Heart right ventricle (tissue), 16 donors: Measurements from ENCODE around the gene SLC39A11. TPM values are rescaled to one million over a fixed set of nuclear protein-coding genes. Genes with fewer than 3 reads are reported as not detected.

Experiments
- ATAC-seq, 8 donors: fragments of 200-7000 bp; cut with Tn5 transposase; one replicate each; pipeline ENCODE4 v1.9.1; 2020; ENCODE audit warnings: mild to moderate bottlenecking in 8 of 8, moderate library complexity in 8 of 8, moderate number of reproducible peaks in 1 of 8
- DNase-seq, 2 donors: peaks; one replicate each; pipeline ENCODE4 v3.0.0-alpha.2; 2020
- H3K27ac ChIP-seq, 10 donors: fragments of 200-600 bp; sonication (generic) in 2 of 10; one replicate each; pipeline versions ENCODE4 v1.5.0 to v1.8.0; 2020 to 2022; ENCODE audit warnings: mild to moderate bottlenecking in 3 of 10
- H3K27me3 ChIP-seq, 7 donors: fragments of 200-600 bp; one replicate each; pipeline ENCODE4 v1.8.0; 2021 to 2022; ENCODE audit warnings: mild to moderate bottlenecking in 2 of 7
- H3K36me3 ChIP-seq, 9 donors: fragments of 200-600 bp; sonication (generic) in 1 of 9; one replicate each; pipeline versions ENCODE4 v1.5.0 to v1.8.0; 2020 to 2022; ENCODE audit warnings: mild to moderate bottlenecking in 2 of 9
- H3K4me1 ChIP-seq, 9 donors: fragments of 200-600 bp; sonication (generic) in 1 of 9; one replicate each; pipeline versions ENCODE4 v1.5.0 to v1.8.0; 2020 to 2022; ENCODE audit warnings: mild to moderate bottlenecking in 4 of 9
- H3K4me3 ChIP-seq, 10 donors: fragments of 200-600 bp; sonication (generic) in 2 of 10; one replicate each; pipeline versions ENCODE4 v1.5.0 to v1.8.0; 2020 to 2022; ENCODE audit warnings: mild to moderate bottlenecking in 7 of 10, moderate library complexity in 2 of 10
- H3K9me3 ChIP-seq, 11 donors: fragments of 200-600 bp in 10 of 11; sonication (generic) in 2 of 11; one replicate each; pipeline versions ENCODE4 v1.5.0 to v1.8.0; 2013 to 2022; ENCODE audit warnings: mild to moderate bottlenecking in 2 of 11, control low read depth in 1 of 11, moderate library complexity in 1 of 11
- WGBS, 2 donors: extraction: QIAGEN DNeasy Blood & Tissue Kit; methylation state at CpG; one replicate each; pipeline ENCODE4 v1.1.7; 2013; ENCODE audit warnings: inconsistent platforms in 1 of 2; 5-methylcytosine and 5-hydroxymethylcytosine counted together
- intact Hi-C, 10 donors: fragments of 100-400 bp; cut with DNase I; formaldehyde crosslinking; loops; one replicate each; pipeline versions ENCODE4 v1.11.1 to v1.14.2; 2022
- polyA plus RNA-seq, 2 donors: library from polyadenylated mRNA; stranded (reverse); fragments of 200-250 nt; gene quantifications; one replicate each; pipeline ENCODE4 v1.2.3, GENCODE V29; 2013
- total RNA-seq, 10 donors: library from RNA; stranded (reverse); fragmentation: NEBNext Ultra II Directional in 3 of 10; extraction: Animal tissue kit (Norgen Biotek cat#: 25700) in 3 of 10; gene quantifications; one replicate each; pipeline versions ENCODE4 v1.2.1 to v1.2.4, GENCODE V29; 2021 to 2023
- TF ChIP-seq, protein P1 (sequence below), 9 donors: fragments of 200-600 bp; sonication (generic) in 2 of 9; IDR thresholded peaks; one replicate each; pipeline versions ENCODE4 v1.5.0 to v1.8.0; 2021 to 2022; ENCODE audit warnings: antibody characterized with exemption in 9 of 9, mild to moderate bottlenecking in 5 of 9, moderate library complexity in 1 of 9
- donor health status: Arrhythmogenic right ventricular cardiomyopathy.
- donor health status: ischemic (EF 13 %, LVEDD 7.1; RV severe dilation, severe dysfunction).
- donor health status: healthy with polysubstance abuse.
- donor health status: DM: no; HTN: yes; CAD: no.
- donor health status: DM: no; HTN: no; CAD: no.
- donor health status: ischemic (EF 25% LVEDD 6.9; RV normal size, moderate dysfunction).
- donor health status: ischemic (EF 25% LVEDD 5.7; RV mildly dilated, moderate dysfunction).
- donor health status: healthy.
- donor health status: DM: yes; HTN: yes; CAD: no.
- donor health status: Ischemic cardiomyopathy.
- donor health status: ischemic (EF 35%, LVEDD 5.7; RV mildly dilated, moderate dysfunction).
- donor health status: nonischemic (EF 11% LVEDD 7.7; RV severe dilation, severe dysfunction).
- donor health status: DM: yes; HTN: yes; CAD: no.
- donor health status: PGD.
- donor health status: ischemic (EF 29% LVEDD 5.4; RV normal size, mild dysfunction).
- donor health status: nonischemic (EF 23%, LVEDD 6.1; RV moderate dilation, normal function).

The SLC39A11 gene
- total and polyA plus RNA-seq, 12 donors, result 2.4 to 11.3 (median 6.4) TPM

DNA sequence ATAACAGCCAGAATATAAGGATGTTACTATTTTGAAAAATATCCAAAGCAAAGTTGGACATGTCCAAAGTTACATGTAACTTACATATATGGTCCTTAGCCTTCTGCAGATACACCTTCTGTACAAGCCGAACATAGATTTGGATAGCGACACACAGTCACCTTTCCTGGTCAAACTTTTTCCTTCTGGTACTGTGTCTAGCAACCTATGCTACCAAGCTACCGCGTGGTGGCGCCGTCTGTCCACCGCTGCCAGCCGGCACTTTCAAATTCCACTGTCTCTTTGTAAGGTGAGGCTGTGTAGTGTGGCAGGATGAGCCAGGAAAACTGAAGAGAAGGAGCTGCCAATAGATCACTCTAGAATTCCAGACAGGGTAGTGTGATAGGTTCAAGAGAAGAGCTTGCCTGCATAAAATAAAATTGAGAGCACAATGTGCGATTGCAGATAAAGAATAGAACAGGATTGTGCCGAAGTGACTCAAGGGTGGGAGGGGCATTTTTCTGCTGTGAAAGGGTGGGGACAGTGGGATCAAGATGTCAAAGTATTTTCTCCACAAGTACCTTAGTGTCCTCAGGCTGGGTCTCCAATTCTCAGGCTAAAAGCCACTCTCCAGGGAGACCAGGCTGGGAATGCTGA lies 366.9 kb downstream of the SLC39A11 start:
- TF ChIP-seq, protein P1, sequence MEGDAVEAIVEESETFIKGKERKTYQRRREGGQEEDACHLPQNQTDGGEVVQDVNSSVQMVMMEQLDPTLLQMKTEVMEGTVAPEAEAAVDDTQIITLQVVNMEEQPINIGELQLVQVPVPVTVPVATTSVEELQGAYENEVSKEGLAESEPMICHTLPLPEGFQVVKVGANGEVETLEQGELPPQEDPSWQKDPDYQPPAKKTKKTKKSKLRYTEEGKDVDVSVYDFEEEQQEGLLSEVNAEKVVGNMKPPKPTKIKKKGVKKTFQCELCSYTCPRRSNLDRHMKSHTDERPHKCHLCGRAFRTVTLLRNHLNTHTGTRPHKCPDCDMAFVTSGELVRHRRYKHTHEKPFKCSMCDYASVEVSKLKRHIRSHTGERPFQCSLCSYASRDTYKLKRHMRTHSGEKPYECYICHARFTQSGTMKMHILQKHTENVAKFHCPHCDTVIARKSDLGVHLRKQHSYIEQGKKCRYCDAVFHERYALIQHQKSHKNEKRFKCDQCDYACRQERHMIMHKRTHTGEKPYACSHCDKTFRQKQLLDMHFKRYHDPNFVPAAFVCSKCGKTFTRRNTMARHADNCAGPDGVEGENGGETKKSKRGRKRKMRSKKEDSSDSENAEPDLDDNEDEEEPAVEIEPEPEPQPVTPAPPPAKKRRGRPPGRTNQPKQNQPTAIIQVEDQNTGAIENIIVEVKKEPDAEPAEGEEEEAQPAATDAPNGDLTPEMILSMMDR (IDR thresholded peaks at IDR 0.05), result peak; percentile 47 to 91 (median 85)
- intact Hi-C loops, result loop anchor here (2.0 to 10.0 kb wide), 18 partner anchors 48 to 649 kb away; a partner anchor contains a TSS
- H3K36me3 ChIP-seq, result no peaks in the 10 kb centered on the region
- H3K4me1 ChIP-seq, result peaks cover 0 to 8% (median 0%) of the 10 kb centered on the region in 9 donors
- no peaks in the 10 kb centered on the region for H3K27me3 ChIP-seq
- DNase-seq (peak; percentile 23 to 41), ATAC-seq (peak in 7 of 8 donors; percentile 56 to 89 (median 73))
- no peak overlapping the region for H3K4me3 ChIP-seq
- 19 to 21% methylated on average over 10 of the region's 10 CpGs for WGBS, 2 donors
- H3K9me3 ChIP-seq, result no peaks in the 10 kb centered on the region
- no peak overlapping the region for H3K27ac ChIP-seq

DNA sequence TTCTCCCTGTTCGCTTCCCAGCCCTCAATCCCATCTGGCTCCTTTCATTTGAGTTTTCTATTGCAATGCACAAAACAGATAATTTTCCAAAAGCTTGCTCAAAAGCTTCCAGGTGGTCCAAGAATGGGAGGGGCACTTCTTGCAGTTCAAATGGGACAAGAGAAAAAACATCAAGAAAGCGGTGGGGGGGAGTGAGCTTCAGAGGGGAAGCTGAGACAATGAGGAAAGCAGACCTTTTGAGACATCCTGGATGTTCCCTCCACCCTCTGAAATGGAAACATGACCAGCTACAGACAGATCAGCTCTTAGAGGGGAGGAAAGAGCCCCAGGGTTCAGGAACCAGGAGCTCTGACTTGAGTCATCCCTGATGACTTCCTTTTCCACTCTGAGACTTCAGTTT lies 368.2 kb downstream of the SLC39A11 start:
- Histone ChIP-seq H3K4me1 (peaks cover 0 to 18% (median 0%) of the 10 kb centered on the region in 9 donors), H3K4me3 (no peak overlapping the region), H3K9me3 (no peaks in the 10 kb centered on the region), H3K27ac (no peak overlapping the region), H3K36me3 (no peaks in the 10 kb centered on the region), H3K27me3 (no peaks in the 10 kb centered on the region)
- intact Hi-C loops, result loop anchor here in 8 of 10 donors (2.0 to 10.0 kb wide), 9 partner anchors 159 to 651 kb away; no protein-coding TSS in a partner anchor
- ATAC-seq, result peak in 2 of 8 donors; percentile 31 to 32
- TF ChIP-seq, protein P1 (IDR thresholded peaks at IDR 0.05), result no peak
- 52 to 69% methylated on average over 2 of the region's 2 CpGs for WGBS, 2 donors
- DNase-seq, result no peak

DNA sequence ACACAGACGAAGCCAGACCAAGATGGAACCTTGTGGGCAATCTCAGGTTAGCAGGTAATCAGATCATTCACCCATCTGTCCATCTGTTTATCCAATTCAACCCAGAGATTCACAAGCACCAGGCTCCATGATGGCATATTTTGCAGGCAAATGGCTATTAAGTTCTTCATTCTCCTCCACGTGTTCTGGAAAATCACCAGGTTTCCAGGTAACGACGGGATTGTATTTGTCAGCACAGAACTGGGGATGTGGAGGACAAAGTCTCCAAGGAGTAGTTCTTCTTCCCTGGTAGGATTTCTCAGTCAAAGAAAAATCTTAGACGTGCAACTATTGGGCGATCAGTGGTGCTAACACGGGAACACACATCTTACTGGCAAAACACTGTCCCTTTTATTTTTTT lies 368.8 kb downstream of the SLC39A11 start:
- ATAC-seq (no peak), DNase-seq (no peak)
- Histone ChIP-seq H3K36me3 (no peaks in the 10 kb centered on the region), H3K4me1 (peaks cover 0 to 23% (median 0%) of the 10 kb centered on the region in 9 donors), H3K27me3 (no peaks in the 10 kb centered on the region), H3K9me3 (no peaks in the 10 kb centered on the region), H3K27ac (no peak overlapping the region), H3K4me3 (no peak overlapping the region)
- intact Hi-C loops, result loop anchor here in 8 of 10 donors (2.0 to 10.0 kb wide), 9 partner anchors 159 to 651 kb away; no protein-coding TSS in a partner anchor
- TF ChIP-seq, protein P1 (IDR thresholded peaks at IDR 0.05), result no peak
- WGBS, 2 donors, result 83 to 86% methylated on average over 7 of the region's 7 CpGs

DNA sequence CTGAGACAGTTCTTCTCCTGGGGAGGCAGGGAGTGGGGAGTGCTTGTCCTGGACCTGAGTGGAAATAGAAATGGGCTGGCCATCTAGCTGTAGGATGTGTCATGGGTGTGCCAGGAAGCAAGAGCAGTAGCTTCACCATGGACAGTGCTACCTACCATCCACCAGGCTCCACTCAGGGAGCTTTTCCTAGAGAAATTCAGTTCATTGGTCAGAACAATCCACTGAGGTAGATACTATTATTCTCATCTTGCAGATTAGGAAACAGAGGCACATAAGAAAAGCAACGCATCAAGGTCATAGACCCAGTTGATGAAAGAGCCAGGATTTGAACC lies 372.0 kb downstream of the SLC39A11 start:
- Histone ChIP-seq H3K27me3 (no peaks in the 10 kb centered on the region), H3K9me3 (no peaks in the 10 kb centered on the region), H3K4me1 (peaks cover 0 to 15% (median 0%) of the 10 kb centered on the region in 9 donors), H3K27ac (no peak overlapping the region), H3K36me3 (no peaks in the 10 kb centered on the region), H3K4me3 (no peak overlapping the region)
- DNase-seq (no peak), ATAC-seq (no peak)
- intact Hi-C loops, result loop anchor here in 8 of 10 donors (5.0 to 10.0 kb wide), 8 partner anchors 156 to 654 kb away; no protein-coding TSS in a partner anchor
- TF ChIP-seq, protein P1 (IDR thresholded peaks at IDR 0.05), result no peak
- 96% methylated on average over 1 of the region's 1 CpG for WGBS, 2 donors
